PFSK-1 (cell line): ENCODE results near the gene NAP1L1.

Experiments
- POLR2AphosphoS5 ChIP-seq: IDR thresholded peaks from 2 replicates; pipeline ENCODE4 v1.6.1; 2012; ENCODE audit warnings: low read depth, mild to moderate bottlenecking, control low read depth, low read length, moderate library complexity
- TAF1 ChIP-seq: IDR thresholded peaks from 2 replicates; pipeline ENCODE4 v1.6.1; 2012; ENCODE audit warnings: low read length, control low read depth, borderline replicate concordance; ENCODE audit not compliant: insufficient read depth

DNA sequence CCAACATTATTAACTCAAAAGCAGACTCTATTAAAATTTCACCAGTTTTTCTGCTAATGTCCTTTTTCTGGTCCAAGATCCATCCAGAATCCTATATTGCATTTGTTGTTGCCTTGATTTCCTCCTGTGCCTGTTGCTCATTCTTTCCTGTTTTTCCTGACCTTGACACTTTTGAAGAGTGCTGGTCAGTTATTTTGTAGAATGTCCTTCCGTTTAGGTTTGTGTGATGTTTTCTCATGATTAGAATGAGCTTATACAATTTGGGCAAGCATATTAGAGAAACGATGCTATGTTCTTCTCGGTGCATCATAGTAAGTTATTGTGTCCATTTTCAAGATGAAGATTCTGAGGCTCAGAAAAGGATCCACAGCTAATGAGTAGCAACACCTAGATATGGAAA lies 86.8 kb downstream of the NAP1L1 start:
- no peak for TF ChIP-seq TAF1
- TF ChIP-seq POLR2AphosphoS5 = no peak
